ENCODE results near the gene TNFRSF17. TPM values are rescaled to one million over a fixed set of nuclear protein-coding genes. Genes with fewer than 3 reads are reported as not detected.
A peak's percentile ranks its signal among the peaks of the same experiment; 100 is the strongest.

Gene TNFRSF17
- total and polyA plus RNA-seq, 9 of the 15 experiments (the other 6 are each of a cell fraction or from before 2014, with no cell fraction given): not detected

- no peak for TF ChIP-seq RNF219 (CRISPR knock-in tag; IDR thresholded peaks at IDR 0.05)
- 0 out of 2 replicates have a peak, but pooled peaks have one; percentile 9 for TF ChIP-seq SMAD4 (CRISPR knock-in tag; conservative IDR thresholded peaks at IDR 0.05)
- TF ChIP-seq USF1 (CRISPR knock-in tag; IDR thresholded peaks at IDR 0.05): peak; percentile 64
- 0 out of 2 replicates have a peak, but pooled peaks have one; percentile 20 for TF ChIP-seq RAD51 (IDR thresholded peaks at IDR 0.05; ENCODE audit: borderline replicate concordance, low read depth)
- no peak for TF ChIP-seq DPF2 (IDR thresholded peaks at IDR 0.05)
- 0 out of 2 replicates have a peak, but pooled peaks have one; percentile 29 for TF ChIP-seq ZNF583 (CRISPR knock-in tag; IDR thresholded peaks at IDR 0.05)
- peak; percentile 31; the same call in 1 of the 2 replicates for TF ChIP-seq ATF3 (IDR thresholded peaks at IDR 0.05)
- no peak for TF ChIP-seq ATF3 (CRISPR knock-in tag; conservative IDR thresholded peaks at IDR 0.05)
- no peak for TF ChIP-seq ZNF174 (CRISPR knock-in tag; IDR thresholded peaks at IDR 0.05)
- no peak for TF ChIP-seq POLR2H (tag; IDR thresholded peaks at IDR 0.05; ENCODE audit: low read depth)
- TF ChIP-seq JUN (IDR thresholded peaks at IDR 0.05; ENCODE audit: borderline replicate concordance, low read depth, low read length): peak; percentile 30; the same call in 1 of the 2 replicates
- no peak for TF ChIP-seq JUN (CRISPR knock-in tag; IDR thresholded peaks at IDR 0.05; ENCODE audit: borderline replicate concordance)
- no peak for TF ChIP-seq ZNF354B (CRISPR knock-in tag; IDR thresholded peaks at IDR 0.05)
- no peak for TF ChIP-seq SREBF1 (IDR thresholded peaks at IDR 0.05; ENCODE audit: borderline replicate concordance, low read depth, low read length)
- TF ChIP-seq YY1 (IDR thresholded peaks at IDR 0.05; ENCODE audit: borderline replicate concordance in 1 of 3, control insufficient read depth in 1 of 3, extremely low read depth in 1 of 3, insufficient read depth in 3 of 3, insufficient read length in 1 of 3, insufficient replicate concordance in 2 of 3, low read depth in 1 of 3, low read length in 2 of 3): no peak
- TF ChIP-seq SMARCE1 (IDR thresholded peaks at IDR 0.05): no peak
- TF ChIP-seq TAF1 (IDR thresholded peaks at IDR 0.05; ENCODE audit: control insufficient read depth, extremely low read depth, insufficient read depth, low read length, severe bottlenecking): no peak
- no peak for TF ChIP-seq SMARCB1 (IDR thresholded peaks at IDR 0.05; ENCODE audit: insufficient read length, low read depth)
- no peak for TF ChIP-seq COPS2 (conservative IDR thresholded peaks at IDR 0.05)
- TF ChIP-seq MTA2 (IDR thresholded peaks at IDR 0.05; ENCODE audit: low read depth): no peak
- peak; percentile 56 for TF ChIP-seq L3MBTL2 (IDR thresholded peaks at IDR 0.05)
- TF ChIP-seq IRF2 (CRISPR knock-in tag; IDR thresholded peaks at IDR 0.05): no peak
- TF ChIP-seq SRSF9 (IDR thresholded peaks at IDR 0.05; ENCODE audit: borderline replicate concordance, low read depth, low read length): no peak
- no peak for TF ChIP-seq PHTF2 (CRISPR knock-in tag; IDR thresholded peaks at IDR 0.05)
- TF ChIP-seq FOSL1 (tag; conservative IDR thresholded peaks at IDR 0.05): 0 out of 2 replicates have a peak, but pooled peaks have one; percentile 12
- TF ChIP-seq HLTF (IDR thresholded peaks at IDR 0.05): no peak
These were observed 29.4 kb downstream of the TNFRSF17 start (continued) for GRCh38 chr16:11994143-11995119.

Data from K562 (cell line).